HG03342 (cell line): ENCODE measurements around the gene ELMO1.

Experiments used
- ATAC-seq: cut with Tn5 transposase; IDR thresholded peaks from one replicate; pipeline ENCODE4 v1.9.1; 2021; ENCODE audit warnings: mild to moderate bottlenecking, moderate library complexity; ENCODE audit not compliant: unreplicated experiment

Gene ELMO1

DNA sequence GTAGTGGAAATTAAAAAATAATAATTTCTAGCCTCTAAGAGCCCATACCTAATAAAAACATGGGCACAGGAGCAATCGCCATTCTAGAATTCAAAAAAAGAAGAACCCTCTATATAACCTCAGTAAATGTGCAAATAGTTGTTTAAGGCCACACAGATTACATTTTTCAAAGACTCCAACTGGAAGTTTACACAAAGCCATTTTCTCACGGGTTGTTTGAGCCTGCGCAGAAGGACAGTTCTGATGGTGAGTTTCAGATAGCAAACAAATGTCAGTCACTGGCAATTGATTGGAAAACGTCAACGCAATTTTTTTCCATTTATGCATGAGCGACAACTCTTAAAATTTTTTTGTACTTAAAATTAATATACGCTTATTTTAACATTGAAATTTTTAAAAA, 23.0 kb upstream of the ELMO1 start:
- ATAC-seq, result no peak

GRCh38 chr7:37467002-37467401, 18.3 kb upstream of the ELMO1 start:
- ATAC-seq, result peak; percentile 61

DNA sequence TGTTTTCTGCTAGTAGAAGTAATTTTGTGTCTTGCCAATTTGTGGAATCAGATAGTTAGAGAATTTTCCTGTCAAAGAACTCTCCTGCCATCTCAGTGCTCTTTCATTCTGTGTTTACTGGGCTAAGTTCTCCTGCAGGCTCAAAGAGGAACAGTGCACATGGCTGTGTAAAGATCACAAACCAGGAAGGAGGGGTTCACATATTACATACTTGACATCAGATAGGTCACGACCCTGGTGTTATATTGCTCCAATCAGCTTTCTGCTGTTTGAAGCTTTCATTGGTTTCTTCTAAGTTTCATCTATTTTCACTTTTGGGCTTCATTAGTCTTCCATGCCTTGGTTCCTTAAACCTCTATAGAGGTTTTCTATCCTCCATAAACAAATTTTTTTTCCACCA, 13.5 kb upstream of the ELMO1 start:
- ATAC-seq, result no peak

GRCh38 chr7:37455081-37455480, 6.4 kb upstream of the ELMO1 start:
- ATAC-seq, result no peak

DNA sequence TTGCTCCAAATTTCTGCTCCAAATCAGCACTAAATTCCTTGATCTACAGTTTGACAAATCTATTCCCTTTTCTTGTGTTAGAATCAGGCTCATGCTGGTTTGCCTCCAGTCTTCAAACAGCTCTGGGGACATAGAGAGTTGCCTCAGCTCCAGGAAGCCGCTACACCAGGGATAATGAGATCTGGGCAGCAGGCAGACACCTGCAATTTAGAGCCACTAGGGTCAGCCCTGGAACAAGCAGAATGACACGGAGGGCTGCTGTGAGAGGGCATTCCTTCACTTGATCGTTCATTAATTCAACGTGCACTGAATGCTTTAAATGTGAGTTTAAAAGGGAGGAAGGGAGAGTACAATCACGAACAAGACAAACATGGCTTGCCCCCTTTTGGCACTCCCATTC, 3.7 kb upstream of the ELMO1 start:
- no peak for ATAC-seq

DNA sequence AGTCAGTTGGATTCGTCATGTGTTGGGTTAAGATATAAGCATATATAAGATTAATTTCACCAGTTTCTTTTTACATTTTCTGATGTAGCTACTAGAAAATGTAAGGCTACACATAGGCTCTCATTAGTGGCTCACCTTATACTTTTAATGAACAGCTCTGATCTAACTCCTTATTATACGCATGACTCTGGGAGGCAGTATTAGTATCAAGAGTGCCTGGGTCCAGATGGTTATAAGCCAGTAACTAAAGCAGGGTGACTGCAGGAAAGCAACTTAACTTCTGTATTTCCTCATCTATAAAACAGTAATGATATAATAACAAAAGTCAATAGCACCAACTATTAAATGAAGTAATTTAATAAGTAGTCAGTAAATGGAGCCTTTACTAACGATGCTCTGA, 1.4 kb upstream of the ELMO1 start:
- ATAC-seq, result no peak

- ATAC-seq, result no peak
These were observed 957 bp upstream of the ELMO1 start for GRCh38 chr7:37449621-37450020.

DNA sequence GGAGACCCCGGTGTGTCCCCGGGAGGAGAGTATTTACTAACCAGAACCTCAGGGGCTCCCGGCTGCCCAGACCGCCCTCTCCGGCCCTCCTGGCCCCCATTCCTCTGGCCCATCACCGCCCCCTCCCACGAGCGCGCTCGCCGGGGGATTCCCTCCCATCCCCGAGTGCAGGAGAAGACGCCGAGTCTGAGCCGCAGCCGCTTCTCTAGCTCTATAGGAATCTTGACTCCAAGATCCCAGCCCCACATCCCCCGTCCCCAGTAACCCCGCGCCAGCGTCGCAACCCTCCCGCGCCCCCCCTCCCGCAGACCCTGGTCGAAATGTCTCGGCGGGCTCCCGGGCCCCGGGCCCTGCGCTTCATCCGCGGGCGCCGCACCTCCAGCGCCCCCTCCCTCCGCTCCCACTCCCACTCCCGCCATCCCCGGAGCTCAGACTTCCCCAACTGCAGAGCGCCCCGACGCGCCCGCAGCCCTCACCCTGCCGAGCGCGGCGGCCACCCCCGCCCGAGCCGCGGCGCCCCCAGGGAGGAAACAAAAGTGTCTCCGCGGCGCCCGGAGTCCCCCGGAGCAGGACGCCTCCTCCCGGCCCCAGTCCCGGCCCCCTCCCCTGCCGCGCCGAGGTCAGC, 541 bp downstream of the ELMO1 start:
- ATAC-seq, result no peak

DNA sequence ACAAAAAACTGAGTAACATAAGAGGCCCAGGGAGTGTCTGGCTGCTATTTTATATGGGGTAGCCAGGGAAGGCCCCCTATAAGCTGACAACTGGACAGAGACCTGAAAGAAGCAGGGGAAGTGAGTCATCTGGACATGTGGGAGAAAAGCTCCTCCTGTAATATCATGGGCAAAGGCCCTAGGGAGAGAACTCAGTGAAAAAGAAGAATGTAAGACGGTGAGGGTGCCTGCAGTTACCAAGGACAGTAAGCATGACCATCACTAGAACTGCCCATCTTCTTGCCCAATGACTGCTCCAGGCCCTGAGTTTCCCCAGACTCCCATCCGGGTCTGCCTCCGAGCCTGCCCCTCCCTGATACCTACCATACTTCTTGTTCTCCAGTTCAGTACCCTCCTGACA, 2.3 kb downstream of the ELMO1 start:
- ATAC-seq, result no peak

DNA sequence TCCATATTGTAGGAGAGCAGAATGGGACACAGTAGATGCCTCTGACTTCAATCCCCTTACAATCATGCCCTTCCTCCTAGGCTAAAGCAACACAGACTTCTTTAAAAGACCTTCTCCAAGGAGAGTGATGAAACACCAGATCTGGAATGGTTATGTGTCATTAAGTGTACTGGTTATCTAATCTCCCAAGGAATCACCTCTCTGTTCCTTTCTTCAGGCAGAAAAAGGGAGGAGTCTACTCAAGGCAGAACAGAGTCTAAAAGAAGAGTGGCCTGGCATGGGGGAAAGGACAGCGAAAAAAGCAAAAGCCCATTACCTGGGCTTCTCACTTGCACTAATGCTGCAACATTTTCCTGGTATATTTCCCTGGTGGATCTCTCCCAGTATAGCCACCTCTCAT, 2.9 kb downstream of the ELMO1 start:
- no peak for ATAC-seq

- ATAC-seq, result no peak
These were observed 3.5 kb downstream of the ELMO1 start for GRCh38 chr7:37445064-37445723.

GRCh38 chr7:37443627-37444026, 5.0 kb downstream of the ELMO1 start:
- ATAC-seq, result no peak

DNA sequence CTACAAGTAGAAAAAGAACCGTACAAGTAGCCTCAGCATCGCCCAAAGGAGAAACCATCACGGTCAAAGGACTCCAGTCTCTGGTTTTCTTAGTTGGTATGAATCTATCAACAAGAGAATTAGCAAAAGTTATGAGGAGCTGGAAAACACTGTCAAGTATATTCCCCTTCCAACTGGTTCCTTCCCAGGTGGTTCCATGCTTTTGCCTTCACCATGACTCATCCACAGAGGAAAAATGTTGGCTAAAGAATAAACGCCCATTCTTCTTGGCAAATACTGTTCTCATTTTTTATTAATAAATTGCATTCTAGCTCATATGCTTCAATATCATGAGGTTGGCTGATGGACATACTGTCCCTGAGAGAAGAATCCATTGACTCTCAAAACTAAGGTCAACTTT, 6.4 kb downstream of the ELMO1 start:
- no peak for ATAC-seq

GRCh38 chr7:37441816-37442215, 6.8 kb downstream of the ELMO1 start:
- no peak for ATAC-seq

- ATAC-seq, result no peak
These were observed 7.3 kb downstream of the ELMO1 start for GRCh38 chr7:37441386-37441760.

DNA sequence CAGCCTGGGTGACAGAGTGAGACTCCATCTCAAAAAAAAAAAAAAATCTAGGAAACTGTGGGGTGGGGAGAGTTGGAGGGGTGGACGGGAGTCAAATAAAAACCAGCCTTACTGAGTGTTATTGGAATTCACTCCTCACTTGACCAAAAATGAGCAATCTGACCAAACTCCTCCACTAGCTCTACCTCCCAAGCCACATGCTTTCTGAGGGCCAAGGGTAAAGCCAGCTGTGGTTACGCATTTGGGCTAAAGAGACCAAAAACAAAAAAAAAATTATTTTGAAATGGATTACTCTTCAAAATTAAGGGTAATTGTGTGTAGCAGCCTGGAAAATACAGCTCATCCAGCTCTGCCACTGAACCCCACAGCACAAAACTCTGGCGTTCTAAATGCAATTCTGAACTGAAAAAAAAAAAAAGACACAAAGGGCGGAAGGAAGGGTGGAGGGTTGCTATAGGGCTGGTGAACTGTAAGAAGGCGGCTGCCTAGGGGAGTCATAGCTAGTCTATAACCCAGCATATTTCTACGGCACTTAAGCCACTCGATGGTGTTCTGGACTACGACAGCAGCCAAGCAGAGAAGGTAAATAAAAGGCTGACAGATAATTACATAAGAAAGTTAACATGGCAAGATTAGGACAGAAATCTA, 7.8 kb downstream of the ELMO1 start:
- no peak for ATAC-seq

DNA sequence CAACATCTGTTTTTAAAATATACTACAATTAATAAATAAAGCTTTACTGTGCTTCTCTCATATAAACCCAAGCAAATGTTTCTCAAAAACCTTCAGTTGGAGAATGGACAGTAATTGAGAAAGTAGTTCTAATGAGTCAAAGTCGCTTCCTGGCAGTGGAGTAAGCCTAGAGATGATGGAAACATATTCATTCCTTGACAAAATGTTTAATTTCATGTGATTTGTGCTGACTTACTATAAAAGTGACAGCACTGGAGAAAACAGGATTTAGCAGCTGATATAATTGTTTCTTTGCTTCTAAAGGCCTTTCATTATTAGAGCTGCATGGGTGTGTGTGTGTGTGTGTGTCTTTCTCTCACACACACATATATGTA, 9.0 kb downstream of the ELMO1 start:
- ATAC-seq, result no peak

DNA sequence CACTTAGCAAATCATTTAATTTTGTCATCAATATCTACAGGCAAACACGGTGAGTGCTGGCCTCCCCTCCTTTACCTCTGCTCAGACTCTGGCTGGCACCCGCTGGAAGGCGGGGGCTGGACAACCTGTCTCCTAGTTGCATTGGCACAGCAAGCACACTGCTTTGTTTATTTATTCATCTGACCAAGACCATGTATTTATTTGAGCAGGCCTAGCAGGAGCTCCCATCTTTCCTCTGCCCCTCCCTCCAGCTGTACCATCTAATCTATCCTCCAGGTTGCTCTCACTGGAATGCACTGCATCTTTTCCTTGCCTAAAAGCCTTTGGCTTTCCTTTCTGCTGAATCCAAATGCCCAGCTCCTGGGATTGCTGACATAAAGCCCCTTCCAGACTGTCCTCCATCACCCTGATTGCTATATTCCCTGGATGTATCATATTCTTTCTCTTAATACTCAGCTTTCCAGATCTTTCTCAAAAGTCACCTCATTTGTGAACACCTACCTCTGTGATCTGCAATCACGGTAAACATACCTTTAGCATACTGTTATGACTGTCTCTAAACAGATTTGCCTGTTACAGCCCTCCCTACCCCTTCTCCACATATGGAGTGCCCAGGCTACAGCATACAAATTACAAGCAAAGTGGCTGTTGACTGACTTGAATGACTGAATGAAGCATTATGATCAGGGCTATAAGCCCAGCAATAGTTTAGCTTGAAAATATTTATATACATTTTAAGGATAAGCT, 9.6 kb downstream of the ELMO1 start:
- no peak for ATAC-seq

- no peak for ATAC-seq
These were observed 13.4 kb downstream of the ELMO1 start for GRCh38 chr7:37435156-37435855.

- no peak for ATAC-seq
These were observed 14.1 kb downstream of the ELMO1 start for GRCh38 chr7:37434529-37434928.

DNA sequence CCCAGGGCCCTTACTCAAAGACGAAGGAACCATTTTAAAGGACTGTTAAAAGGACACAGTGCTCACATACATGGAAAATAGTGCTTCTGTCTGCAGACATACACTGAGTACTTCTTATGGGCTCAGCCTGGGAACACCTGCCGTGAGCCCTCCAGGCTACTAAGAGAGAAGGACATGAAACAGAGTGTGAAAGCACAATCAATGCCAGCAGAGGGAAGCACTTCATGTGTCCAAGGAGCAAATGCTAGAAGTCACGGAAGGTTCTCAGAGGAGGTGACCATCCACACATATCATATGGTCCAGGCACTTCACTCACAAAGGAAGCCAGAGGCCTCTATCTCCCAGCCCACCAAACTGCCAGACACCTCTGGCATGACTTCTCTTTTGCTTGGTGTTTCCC, 15.5 kb downstream of the ELMO1 start:
- no peak for ATAC-seq
